Prostate gland (tissue), 2 donors: Measurements from ENCODE around the gene STAT5B. TPM values are rescaled to one million over a fixed set of nuclear protein-coding genes. Genes with fewer than 3 reads are reported as not detected.
"Not testable (repeated sequence)": the region's sequence is repeated elsewhere in the genome, so short reads cannot be mapped to it uniquely, and the experiment has no call there.

Source experiments
- DNase-seq: peaks from one replicate; pipeline ENCODE4 v3.0.0-alpha.2; 2019; ENCODE audit warnings: low spot score
- H3K27ac ChIP-seq, 2 donors: fragments of 200-600 bp; sonication (generic); 2 replicates each; pipeline ENCODE4 v1.5.1; 2017 to 2019
- H3K27me3 ChIP-seq: fragments of 200-600 bp; sonication (generic); replicated peaks from 2 replicates; pipeline ENCODE4 v1.5.1; 2019; ENCODE audit not compliant: insufficient read depth
- H3K36me3 ChIP-seq, 2 donors: fragments of 200-600 bp; sonication (generic); 1 replicate in 1 of 2; 2 replicates in 1 of 2; pipeline versions ENCODE4 v1.5.1 to v1.8.1; 2017 to 2019
- H3K4me1 ChIP-seq: fragments of 200-600 bp; sonication (generic); replicated peaks from 2 replicates; pipeline ENCODE4 v1.5.1; 2019
- H3K4me3 ChIP-seq, 2 donors: fragments of 200-600 bp; sonication (generic); 2 replicates each; pipeline ENCODE4 v1.5.1; 2017 to 2019
- H3K9me3 ChIP-seq: fragments of 200-600 bp; sonication (generic); 2 replicates; pipeline ENCODE4 v1.5.1; 2017
- POLR2A ChIP-seq: fragments of 450-650 bp; IDR thresholded peaks from one replicate; pipeline ENCODE4 v1.6.1; 2016; ENCODE audit warnings: antibody characterized with exemption, mild to moderate bottlenecking
- POLR2AphosphoS5 ChIP-seq: sonication (generic); formaldehyde crosslinking; IDR thresholded peaks from one replicate; pipeline ENCODE4 v1.6.1; 2017; ENCODE audit warnings: antibody characterized with exemption
- WGBS: methylation state at CpG from one replicate; pipeline ENCODE4 v1.1.5; 2018; 5-methylcytosine and 5-hydroxymethylcytosine counted together
- intact Hi-C: fragments of 100-400 bp; cut with DNase I; formaldehyde crosslinking; loops from one replicate; pipeline ENCODE4 v1.14.2; 2022
- total RNA-seq, 2 donors: library from RNA; depleted of rRNA; stranded (reverse); fragments of >200 nt; gene quantifications; one replicate each; pipeline ENCODE4 v1.1.0, GENCODE V29; 2016
- TF ChIP-seq, protein P1 (sequence below), 4 experiments: fragments of 200-600 bp in 2 of 4; fragments of 450-650 bp in 2 of 4; sonication (generic) in 2 of 4; IDR thresholded peaks; 1 replicate in 3 of 4; 2 replicates in 1 of 4; pipeline ENCODE4 v1.5.1; 2016 to 2019; ENCODE audit warnings: antibody characterized with exemption in 4 of 4, mild to moderate bottlenecking in 2 of 4, moderate library complexity in 2 of 4

The STAT5B gene
- total RNA-seq, 2 donors from 2014 or later = 58.0 to 83.8 TPM

DNA sequence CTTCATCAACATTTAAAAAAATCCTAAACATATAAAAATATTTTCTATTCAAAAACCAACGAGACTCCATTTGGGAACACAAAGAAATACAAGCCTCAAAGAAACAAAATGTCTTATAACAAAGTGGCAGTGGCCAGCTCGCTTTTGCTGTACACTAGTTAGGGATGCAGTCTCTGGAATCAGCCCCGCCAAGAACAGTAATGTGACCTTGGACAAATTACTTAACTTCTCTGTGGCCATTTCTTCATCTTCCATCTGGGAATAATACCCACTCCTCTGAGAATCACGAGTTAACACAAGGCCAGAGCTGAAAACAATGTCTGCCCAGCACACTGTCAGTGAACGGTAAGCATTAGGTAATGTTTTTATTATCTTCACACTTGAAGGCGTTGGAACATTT is 5.6 kb downstream of the STAT5B start:
- 72% methylated on average over 6 of the region's 6 CpGs for WGBS
- H3K27ac ChIP-seq = no peak overlapping the region
- no peak for DNase-seq

DNA sequence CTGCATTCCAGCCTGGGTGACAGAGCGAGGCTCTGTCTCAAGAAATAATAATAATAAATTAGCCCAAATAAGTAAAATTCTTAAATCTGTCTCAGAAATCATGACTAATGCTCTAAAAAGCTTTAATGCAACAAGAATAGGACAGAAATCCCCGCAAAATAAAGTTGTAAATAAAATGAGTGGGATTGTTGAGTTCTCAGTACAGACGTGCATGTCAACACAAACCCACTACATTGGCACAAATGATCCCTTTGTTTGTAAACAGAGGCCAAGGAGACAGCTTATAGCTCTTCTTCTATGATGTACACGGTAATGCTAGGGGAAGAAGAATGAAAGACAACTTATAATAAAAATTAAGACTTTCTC is 6.0 kb downstream of the STAT5B start:
- no peak overlapping the region for H3K27ac ChIP-seq
- no peaks in the 10 kb centered on the region for H3K36me3 ChIP-seq
- no peaks in the 10 kb centered on the region for H3K9me3 ChIP-seq
- no peak overlapping the region for H3K4me3 ChIP-seq
- TF ChIP-seq POLR2A (no peak), POLR2AphosphoS5 (no peak)
- TF ChIP-seq, protein P1, sequence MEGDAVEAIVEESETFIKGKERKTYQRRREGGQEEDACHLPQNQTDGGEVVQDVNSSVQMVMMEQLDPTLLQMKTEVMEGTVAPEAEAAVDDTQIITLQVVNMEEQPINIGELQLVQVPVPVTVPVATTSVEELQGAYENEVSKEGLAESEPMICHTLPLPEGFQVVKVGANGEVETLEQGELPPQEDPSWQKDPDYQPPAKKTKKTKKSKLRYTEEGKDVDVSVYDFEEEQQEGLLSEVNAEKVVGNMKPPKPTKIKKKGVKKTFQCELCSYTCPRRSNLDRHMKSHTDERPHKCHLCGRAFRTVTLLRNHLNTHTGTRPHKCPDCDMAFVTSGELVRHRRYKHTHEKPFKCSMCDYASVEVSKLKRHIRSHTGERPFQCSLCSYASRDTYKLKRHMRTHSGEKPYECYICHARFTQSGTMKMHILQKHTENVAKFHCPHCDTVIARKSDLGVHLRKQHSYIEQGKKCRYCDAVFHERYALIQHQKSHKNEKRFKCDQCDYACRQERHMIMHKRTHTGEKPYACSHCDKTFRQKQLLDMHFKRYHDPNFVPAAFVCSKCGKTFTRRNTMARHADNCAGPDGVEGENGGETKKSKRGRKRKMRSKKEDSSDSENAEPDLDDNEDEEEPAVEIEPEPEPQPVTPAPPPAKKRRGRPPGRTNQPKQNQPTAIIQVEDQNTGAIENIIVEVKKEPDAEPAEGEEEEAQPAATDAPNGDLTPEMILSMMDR (IDR thresholded peaks at IDR 0.05) = no peak
- 61% methylated on average over 4 of the region's 4 CpGs for WGBS
- intact Hi-C loops = no loop called here
- DNase-seq = no peak
- H3K27me3 ChIP-seq = no peaks in the 10 kb centered on the region
- H3K4me1 ChIP-seq = no peaks in the 10 kb centered on the region

More for the DNA sequence above, 5.6 kb downstream of the STAT5B start:
- intact Hi-C loops = no loop called here
- Histone ChIP-seq H3K36me3 (no peaks in the 10 kb centered on the region), H3K4me1 (no peaks in the 10 kb centered on the region), H3K4me3 (no peak overlapping the region), H3K27me3 (no peaks in the 10 kb centered on the region), H3K9me3 (no peaks in the 10 kb centered on the region)
- TF ChIP-seq, protein P1 (IDR thresholded peaks at IDR 0.05) = no peak
- no peak for TF ChIP-seq POLR2A
- no peak for TF ChIP-seq POLR2AphosphoS5

DNA sequence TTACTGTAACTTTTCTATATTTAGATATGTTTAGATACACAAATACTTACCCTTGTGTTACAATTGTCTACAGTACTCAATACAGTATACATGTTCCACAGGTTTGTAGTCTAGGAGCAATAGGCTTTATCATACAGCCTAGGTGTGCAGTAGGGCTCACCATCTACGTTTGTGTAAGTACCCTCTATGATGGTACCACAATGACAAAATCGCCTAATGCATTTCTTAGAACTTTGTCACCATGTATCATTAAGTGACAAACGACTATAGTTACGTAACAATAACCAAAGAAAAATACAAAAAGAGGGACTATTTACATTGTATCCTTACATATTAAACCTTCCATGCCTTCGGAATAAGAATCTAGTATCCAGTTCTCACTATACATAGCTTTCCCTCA is 8.0 kb downstream of the STAT5B start:
- intact Hi-C loops = no loop called here
- no peak overlapping the region for H3K27ac ChIP-seq
- no peaks in the 10 kb centered on the region for H3K27me3 ChIP-seq
- H3K36me3 ChIP-seq = no peaks in the 10 kb centered on the region
- DNase-seq = no peak
- H3K4me3 ChIP-seq = no peak overlapping the region
- H3K9me3 ChIP-seq = no peaks in the 10 kb centered on the region
- H3K4me1 ChIP-seq = no peaks in the 10 kb centered on the region
- 88% methylated on average over 5 of the region's 5 CpGs for WGBS
- TF ChIP-seq, protein P1 (IDR thresholded peaks at IDR 0.05) = no peak
- TF ChIP-seq POLR2A (no peak), POLR2AphosphoS5 (no peak)

DNA sequence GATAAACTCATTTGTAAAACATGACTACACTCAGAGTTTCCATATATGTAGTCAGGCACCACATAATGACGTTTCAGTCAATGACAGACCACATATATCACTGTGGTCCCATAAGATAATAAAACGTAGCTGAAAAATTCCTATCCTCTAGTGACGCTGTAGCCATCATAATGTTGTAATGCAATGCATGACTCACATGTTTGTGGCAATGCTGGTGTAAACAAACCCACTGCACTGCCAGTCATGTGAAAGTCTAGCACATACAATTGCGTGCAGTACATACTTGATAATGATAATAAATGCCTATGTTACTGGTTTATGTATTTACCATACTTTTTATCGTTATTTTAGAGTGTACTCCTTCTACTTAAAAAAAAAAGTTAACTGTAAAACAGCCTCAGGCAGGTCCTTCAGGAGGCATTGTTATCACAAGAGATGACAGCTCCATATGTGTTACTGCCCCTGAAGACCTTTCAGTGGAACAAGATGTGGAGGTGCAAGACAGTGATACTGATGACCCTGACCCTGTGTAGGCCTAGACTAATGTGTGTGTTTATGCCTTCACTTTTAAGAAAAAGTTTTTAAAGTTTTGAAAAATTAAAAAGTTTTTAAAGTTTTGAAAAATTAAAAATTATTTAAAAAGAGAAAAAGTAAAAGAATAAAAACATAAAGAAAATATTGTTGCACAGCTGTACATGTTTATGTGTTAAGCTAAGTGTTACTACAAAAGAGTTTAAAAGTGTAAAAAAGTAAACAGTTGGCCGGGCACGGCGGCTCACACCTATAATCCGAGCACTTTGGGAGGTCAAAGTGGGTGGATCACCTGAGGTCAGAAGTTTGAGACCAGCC is 9.0 kb downstream of the STAT5B start:
- TF ChIP-seq POLR2A (no peak), POLR2AphosphoS5 (no peak)
- TF ChIP-seq, protein P1 (IDR thresholded peaks at IDR 0.05) = no peak
- Histone ChIP-seq H3K4me3 (no peak overlapping the region), H3K36me3 (no peaks in the 10 kb centered on the region), H3K27ac (no peak overlapping the region), H3K27me3 (no peaks in the 10 kb centered on the region), H3K9me3 (no peaks in the 10 kb centered on the region), H3K4me1 (no peaks in the 10 kb centered on the region)
- WGBS = 71% methylated on average over 9 of the region's 9 CpGs
- DNase-seq = no peak
- intact Hi-C loops = no loop called here

DNA sequence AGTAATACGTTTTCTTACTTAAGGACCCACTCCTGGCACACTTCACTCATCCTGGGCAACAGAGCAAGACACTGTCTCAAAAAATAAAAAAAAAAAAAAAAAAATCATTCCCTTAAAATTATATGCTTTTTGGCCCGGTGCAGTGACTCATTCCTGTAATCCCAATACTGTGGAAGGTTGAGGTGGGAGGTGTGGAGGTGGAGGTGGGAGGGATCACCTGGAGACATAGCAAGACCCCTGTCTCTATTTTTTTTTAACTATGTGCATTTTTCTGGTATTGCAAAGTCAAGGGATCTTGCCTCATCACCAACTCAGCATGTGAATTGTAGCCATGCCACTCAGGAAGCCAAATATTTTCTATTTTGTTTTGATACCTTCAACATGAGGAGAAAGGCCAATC is 9.7 kb downstream of the STAT5B start:
- H3K9me3 ChIP-seq = no peaks in the 10 kb centered on the region
- 91% methylated on average over 2 of the region's 2 CpGs for WGBS
- no peak for DNase-seq
- no peak overlapping the region for H3K4me3 ChIP-seq
- H3K4me1 ChIP-seq = no peaks in the 10 kb centered on the region
- H3K27me3 ChIP-seq = no peaks in the 10 kb centered on the region
- TF ChIP-seq, protein P1 (IDR thresholded peaks at IDR 0.05) = no peak
- TF ChIP-seq POLR2AphosphoS5 (no peak), POLR2A (no peak)
- intact Hi-C loops = no loop called here
- no peak overlapping the region for H3K27ac ChIP-seq
- no peaks in the 10 kb centered on the region for H3K36me3 ChIP-seq

DNA sequence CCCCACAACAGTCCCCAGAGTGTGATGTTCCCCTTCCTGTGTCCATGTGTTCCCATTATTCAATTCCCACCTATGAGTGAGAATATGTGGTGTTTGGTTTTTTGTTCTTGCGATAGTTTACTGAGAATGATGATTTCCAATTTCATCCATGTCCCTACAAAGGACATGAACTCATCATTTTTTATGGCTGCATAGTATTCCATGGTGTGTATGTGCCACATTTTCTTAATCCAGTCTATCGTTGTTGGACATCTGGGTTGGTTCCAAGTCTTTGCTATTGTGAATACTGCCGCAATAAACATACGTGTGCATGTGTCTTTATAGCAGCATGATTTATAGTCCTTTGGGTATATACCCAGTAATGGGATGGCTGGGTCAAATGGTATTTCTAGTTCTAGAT is 11.8 kb downstream of the STAT5B start:
- H3K36me3 ChIP-seq, H3K27ac ChIP-seq, H3K4me3 ChIP-seq, H3K27me3 ChIP-seq, DNase-seq, H3K4me1 ChIP-seq, H3K9me3 ChIP-seq, intact Hi-C loops: not testable (repeated sequence)
- 100% methylated on average over 2 of the region's 4 CpGs for WGBS
